Measurements from ENCODE around the gene HSPA12A.

GRCh38 chr10:116765648-116766081 lies 23.3 kb upstream of the HSPA12A start:
- TF ChIP-seq, protein P1, sequence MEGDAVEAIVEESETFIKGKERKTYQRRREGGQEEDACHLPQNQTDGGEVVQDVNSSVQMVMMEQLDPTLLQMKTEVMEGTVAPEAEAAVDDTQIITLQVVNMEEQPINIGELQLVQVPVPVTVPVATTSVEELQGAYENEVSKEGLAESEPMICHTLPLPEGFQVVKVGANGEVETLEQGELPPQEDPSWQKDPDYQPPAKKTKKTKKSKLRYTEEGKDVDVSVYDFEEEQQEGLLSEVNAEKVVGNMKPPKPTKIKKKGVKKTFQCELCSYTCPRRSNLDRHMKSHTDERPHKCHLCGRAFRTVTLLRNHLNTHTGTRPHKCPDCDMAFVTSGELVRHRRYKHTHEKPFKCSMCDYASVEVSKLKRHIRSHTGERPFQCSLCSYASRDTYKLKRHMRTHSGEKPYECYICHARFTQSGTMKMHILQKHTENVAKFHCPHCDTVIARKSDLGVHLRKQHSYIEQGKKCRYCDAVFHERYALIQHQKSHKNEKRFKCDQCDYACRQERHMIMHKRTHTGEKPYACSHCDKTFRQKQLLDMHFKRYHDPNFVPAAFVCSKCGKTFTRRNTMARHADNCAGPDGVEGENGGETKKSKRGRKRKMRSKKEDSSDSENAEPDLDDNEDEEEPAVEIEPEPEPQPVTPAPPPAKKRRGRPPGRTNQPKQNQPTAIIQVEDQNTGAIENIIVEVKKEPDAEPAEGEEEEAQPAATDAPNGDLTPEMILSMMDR (optimal IDR thresholded peaks at IDR 0.05 in 1 of 3, IDR thresholded peaks at IDR 0.05 in 1 of 3, conservative IDR thresholded peaks at IDR 0.05 in 1 of 3; ENCODE audit: extremely low read depth in 1 of 3, insufficient read depth in 2 of 3, low read length in 3 of 3): peak; percentile 19 to 59 (median 36)
- no peak for TF ChIP-seq EZH2 (IDR thresholded peaks at IDR 0.05; ENCODE audit: low read length)

Measured in keratinocyte (primary cell).